CD4-positive, alpha-beta T cell (primary cell): ENCODE results near the gene C1QTNF8. TPM values are rescaled to one million over a fixed set of nuclear protein-coding genes. Genes with fewer than 3 reads are reported as not detected.
"Not testable (repeated sequence)": the region's sequence is repeated elsewhere in the genome, so short reads cannot be mapped to it uniquely, and the experiment has no call there.

Experiments used
- ATAC-seq: fragments of 200-7000 bp; cut with Tn5 transposase; one replicate; pipeline ENCODE4 v1.10.0; 2022; ENCODE audit warnings: mild to moderate bottlenecking; ENCODE audit not compliant: poor library complexity
- CTCF ChIA-PET: fragments of 350-600 bp; sonication (Branson Sonifier 250); formaldehyde crosslinking; loops from one replicate; lab custom pipeline; 2021; ENCODE audit warnings: antibody characterized with exemption, inconsistent platforms; lab: Charles Lee
- POLR2A ChIA-PET: fragments of 350-600 bp; sonication (Branson Sonifier 250); formaldehyde crosslinking; loops from one replicate; lab custom pipeline; 2021; ENCODE audit warnings: antibody characterized with exemption, inconsistent platforms; lab: Charles Lee
- DNase-seq, 14 experiments: peaks; one replicate each; pipeline ENCODE4 v3.0.0-alpha.2; 2013 to 2020; ENCODE audit warnings: mixed read lengths in 2 of 14
- H3K27ac ChIP-seq, 2 donors: one replicate each; pipeline versions ENCODE4 v1.5.1 to v1.7.0; 2013; ENCODE audit warnings: low read length in 2 of 2, low read depth in 1 of 2, mild to moderate bottlenecking in 1 of 2
- H3K27me3 ChIP-seq, 2 experiments: 1 replicate in 1 of 2; 2 replicates in 1 of 2; pipeline versions ENCODE4 v1.6.1 to v1.7.0; 2013; ENCODE audit warnings: low read length in 2 of 2, control low read depth in 1 of 2, mild to moderate bottlenecking in 1 of 2, moderate library complexity in 1 of 2; ENCODE audit not compliant: insufficient read depth in 2 of 2, control insufficient read depth in 1 of 2
- H3K36me3 ChIP-seq: one replicate; pipeline ENCODE4 v1.6.1; 2013; ENCODE audit warnings: low read length, control low read depth; ENCODE audit not compliant: insufficient read depth
- H3K4me1 ChIP-seq: one replicate; pipeline ENCODE4 v1.6.1; 2013; ENCODE audit warnings: low read length, control low read depth; ENCODE audit not compliant: insufficient read depth
- H3K4me3 ChIP-seq: one replicate; pipeline ENCODE4 v1.5.1; 2013; ENCODE audit warnings: mild to moderate bottlenecking, low read length, moderate library complexity
- H3K9me3 ChIP-seq, 2 experiments: 1 replicate in 1 of 2; 2 replicates in 1 of 2; pipeline versions ENCODE4 v1.6.1 to v1.7.0; 2013; ENCODE audit warnings: low read length in 2 of 2, mild to moderate bottlenecking in 2 of 2, control low read depth in 1 of 2, moderate library complexity in 1 of 2; ENCODE audit not compliant: control insufficient read depth in 1 of 2, insufficient read depth in 1 of 2
- H3K27ac Mint-ChIP-seq: one replicate; pipeline ENCODE4 v1.8.0; 2020; ENCODE audit warnings: mixed read lengths
- H3K27me3 Mint-ChIP-seq: one replicate; pipeline ENCODE4 v1.8.0; 2021; ENCODE audit warnings: mixed read lengths
- H3K36me3 Mint-ChIP-seq: one replicate; pipeline ENCODE4 v1.8.0; 2021; ENCODE audit warnings: low read depth, mixed read lengths
- H3K4me1 Mint-ChIP-seq: one replicate; pipeline ENCODE4 v1.8.0; 2021; ENCODE audit warnings: low read depth, mixed read lengths
- H3K4me3 Mint-ChIP-seq: one replicate; pipeline ENCODE4 v1.8.0; 2020; ENCODE audit warnings: mild to moderate bottlenecking, mixed read lengths
- H3K9me3 Mint-ChIP-seq: one replicate; pipeline ENCODE4 v1.8.0; 2020; ENCODE audit warnings: mixed read lengths
- CTCF ChIP-seq: fragments of 200-600 bp; IDR thresholded peaks from one replicate; pipeline ENCODE4 v1.8.0; 2022; ENCODE audit warnings: antibody characterized with exemption, mild to moderate bottlenecking
- intact Hi-C, 2 experiments: fragments of 100-400 bp; cut with DNase I in 1 of 2; cut with micrococcal nuclease in 1 of 2; formaldehyde crosslinking; loops; one replicate each; pipeline versions ENCODE4 v1.15.1 to v1.9.0; 2023 to 2025; cut with DNase I, micrococcal nuclease
- total RNA-seq, 174 experiments: library from RNA in 2 of 174; stranded (reverse) in 2 of 174; gene quantifications; one replicate each; pipeline ENCODE4 v1.2.3 and lab custom pipeline; 2021 to 2026

The C1QTNF8 gene
- total RNA-seq, 2 experiments from 2014 or later, result not detected

- H3K4me3 Mint-ChIP-seq, result no peak overlapping the region
- Histone ChIP-seq H3K4me1 (no peaks in the 10 kb centered on the region), H3K36me3 (no peaks in the 10 kb centered on the region), H3K4me3 (no peak overlapping the region), H3K27ac (no peak overlapping the region), H3K27me3 (peaks cover 21 to 22% of the 10 kb centered on the region in 2 experiments), H3K9me3 (peaks cover 23 to 39% of the 10 kb centered on the region in 2 experiments)
- no peak for ATAC-seq
- intact Hi-C loops, result no loop called here
- H3K4me1 Mint-ChIP-seq, result no peaks in the 10 kb centered on the region
- TF ChIP-seq CTCF, result no peak
- ChIA-PET CTCF (no interaction called here), POLR2A (no interaction called here)
- H3K36me3 Mint-ChIP-seq, result no peaks in the 10 kb centered on the region
- DNase-seq, result no peak
- peaks cover 9% of the 10 kb centered on the region for H3K9me3 Mint-ChIP-seq
- H3K27ac Mint-ChIP-seq, result no peak overlapping the region
- peaks cover 15% of the 10 kb centered on the region for H3K27me3 Mint-ChIP-seq
Measured at GRCh38 chr16:1088295-1089170, 7.5 kb downstream of the C1QTNF8 start.

- H3K27ac Mint-ChIP-seq, CTCF ChIA-PET, intact Hi-C loops, H3K4me3 Mint-ChIP-seq, H3K36me3 Mint-ChIP-seq, H3K4me3 ChIP-seq, H3K4me1 Mint-ChIP-seq, H3K9me3 Mint-ChIP-seq, DNase-seq, H3K27ac ChIP-seq, ATAC-seq, H3K4me1 ChIP-seq, POLR2A ChIA-PET, H3K36me3 ChIP-seq: not testable (repeated sequence)
- peaks cover 32 to 34% of the 10 kb centered on the region in 2 experiments for H3K27me3 ChIP-seq
- H3K9me3 ChIP-seq, result peaks cover 24 to 54% of the 10 kb centered on the region in 2 experiments
- peaks cover 24% of the 10 kb centered on the region for H3K27me3 Mint-ChIP-seq
Measured at GRCh38 chr16:1086443-1086842, 9.6 kb downstream of the C1QTNF8 start.

GRCh38 chr16:1084971-1085370 is 11.1 kb downstream of the C1QTNF8 start:
- Mint-ChIP-seq H3K27ac (no peak overlapping the region), H3K4me3 (no peak overlapping the region), H3K9me3 (peaks cover 9% of the 10 kb centered on the region), H3K4me1 (no peaks in the 10 kb centered on the region), H3K27me3 (peaks cover 24% of the 10 kb centered on the region), H3K36me3 (no peaks in the 10 kb centered on the region)
- Histone ChIP-seq H3K36me3 (no peaks in the 10 kb centered on the region), H3K27ac (no peak overlapping the region), H3K4me3 (no peak overlapping the region), H3K4me1 (no peaks in the 10 kb centered on the region), H3K9me3 (peaks cover 24 to 55% of the 10 kb centered on the region in 2 experiments), H3K27me3 (peaks cover 35 to 45% of the 10 kb centered on the region in 2 experiments)
- intact Hi-C loops, result no loop called here
- ATAC-seq (no peak), DNase-seq (no peak)
- no peak for TF ChIP-seq CTCF
- CTCF ChIA-PET, result no interaction called here
- POLR2A ChIA-PET, result no interaction called here
